GM19397 (cell line): ENCODE data around the gene CASP8AP2.
"Not testable (repeated sequence)": the region's sequence is repeated elsewhere in the genome, so short reads cannot be mapped to it uniquely, and the experiment has no call there.

Source experiments
- ATAC-seq: cut with Tn5 transposase; IDR thresholded peaks from one replicate; pipeline ENCODE4 v1.9.1; 2021; ENCODE audit warnings: mild to moderate bottlenecking, moderate library complexity; ENCODE audit not compliant: unreplicated experiment

The CASP8AP2 gene

DNA sequence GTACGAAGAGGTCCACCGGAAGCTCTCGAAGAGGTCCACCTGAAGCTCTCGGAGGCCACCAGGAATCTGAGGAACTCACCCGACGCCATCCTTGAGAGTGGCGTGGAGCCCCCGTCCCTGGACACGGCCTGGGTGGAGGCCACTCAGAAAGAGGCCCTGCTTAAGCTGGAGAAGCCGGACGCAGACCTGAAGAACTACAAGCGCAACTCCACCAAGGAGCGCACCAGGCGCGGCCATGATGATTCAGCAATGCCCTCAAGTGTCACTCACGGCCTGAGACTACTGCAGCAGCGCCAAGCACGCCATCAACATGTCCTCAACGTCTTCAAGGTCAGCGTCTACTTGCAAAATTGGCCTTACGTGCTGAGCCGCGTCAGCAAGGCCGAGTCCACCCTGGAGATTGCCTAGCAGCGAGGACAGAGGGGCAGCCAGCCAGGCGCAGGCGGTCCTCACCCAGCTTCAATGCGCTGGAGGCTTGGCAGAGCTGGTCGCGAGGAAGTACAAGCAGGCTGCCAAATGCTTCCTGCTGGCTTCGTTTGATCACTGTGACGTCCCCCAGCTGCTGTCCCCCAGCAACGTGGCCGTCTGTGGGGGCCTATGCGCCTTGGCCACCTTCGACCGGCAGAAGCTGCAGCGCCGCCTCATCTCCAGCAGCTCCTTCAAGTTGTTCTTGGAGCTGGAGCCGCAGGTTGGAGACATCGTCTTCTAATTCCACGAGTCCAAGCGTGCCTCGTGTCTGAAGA lies 56.9 kb downstream of the CASP8AP2 start:
- ATAC-seq: no peak

DNA sequence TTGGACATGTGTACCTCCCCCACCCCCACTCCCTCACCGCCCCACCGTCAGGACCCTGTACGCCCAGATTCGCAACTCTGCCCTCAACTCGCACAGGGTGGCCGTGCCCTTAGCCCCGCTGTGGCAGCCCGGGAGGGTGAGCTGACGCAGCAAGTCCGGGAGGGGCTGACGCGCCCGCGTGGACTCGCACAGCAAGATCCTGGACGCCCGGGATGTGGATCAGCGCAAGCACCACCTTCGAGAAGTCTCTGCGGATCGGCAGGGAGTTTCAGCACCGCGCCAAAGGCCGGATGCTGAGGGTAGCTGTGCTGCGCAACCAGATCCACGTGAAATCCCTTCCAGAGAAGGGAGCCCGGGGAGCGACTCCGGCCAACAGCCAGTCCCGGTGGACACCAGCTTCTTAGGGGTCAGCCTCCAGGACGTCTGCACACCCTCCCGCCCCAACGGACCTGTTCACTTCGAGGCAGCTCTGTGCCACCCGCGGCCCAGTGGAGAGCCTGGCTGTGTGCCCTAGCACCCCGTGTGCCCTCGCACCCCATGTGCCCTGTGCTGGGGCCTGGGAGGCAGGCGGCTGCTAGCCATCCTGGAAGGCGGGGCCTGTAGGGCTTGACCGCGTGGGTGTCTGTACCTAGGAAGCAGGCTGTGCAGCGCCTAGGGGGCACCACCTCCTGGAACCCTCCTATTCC lies 57.9 kb downstream of the CASP8AP2 start:
- ATAC-seq: no peak

DNA sequence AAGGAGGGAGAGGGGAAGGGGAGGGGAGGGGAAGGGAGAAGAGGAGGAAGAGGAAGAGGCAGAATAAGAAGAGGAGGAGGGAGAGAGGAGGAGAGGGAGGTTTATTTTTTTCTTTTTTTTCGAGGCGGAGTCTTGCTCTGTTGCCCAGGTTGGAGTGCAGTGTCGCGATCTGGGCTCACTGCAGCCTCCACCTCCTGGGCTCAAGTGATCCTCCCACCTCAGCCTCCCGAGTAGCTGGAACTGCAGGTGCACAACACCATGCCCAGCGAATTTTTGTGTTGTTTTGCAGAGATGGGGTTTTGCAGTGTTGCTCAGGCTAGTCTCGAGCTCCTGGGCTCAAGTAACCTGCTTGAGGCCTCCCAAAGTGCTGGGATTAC lies 58.4 kb downstream of the CASP8AP2 start:
- no peak for ATAC-seq

DNA sequence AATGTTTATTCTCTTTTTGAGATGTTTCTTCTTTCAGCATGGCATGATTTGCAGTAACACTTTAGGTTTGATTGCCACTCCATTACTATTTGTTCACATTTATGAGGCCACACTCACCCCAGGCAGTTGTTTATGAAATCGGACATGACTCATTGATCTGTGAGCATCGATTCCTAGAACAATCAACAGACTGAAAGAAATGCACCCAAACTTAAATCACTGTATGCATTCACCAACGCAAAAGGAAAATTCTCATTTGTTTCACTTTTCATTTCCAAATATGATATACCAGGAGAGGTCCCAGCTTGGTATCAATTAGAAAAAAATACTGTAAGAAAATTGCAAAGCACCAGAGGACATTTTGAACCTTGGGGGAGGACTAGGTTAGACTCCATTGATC lies 59.2 kb downstream of the CASP8AP2 start:
- no peak for ATAC-seq

DNA sequence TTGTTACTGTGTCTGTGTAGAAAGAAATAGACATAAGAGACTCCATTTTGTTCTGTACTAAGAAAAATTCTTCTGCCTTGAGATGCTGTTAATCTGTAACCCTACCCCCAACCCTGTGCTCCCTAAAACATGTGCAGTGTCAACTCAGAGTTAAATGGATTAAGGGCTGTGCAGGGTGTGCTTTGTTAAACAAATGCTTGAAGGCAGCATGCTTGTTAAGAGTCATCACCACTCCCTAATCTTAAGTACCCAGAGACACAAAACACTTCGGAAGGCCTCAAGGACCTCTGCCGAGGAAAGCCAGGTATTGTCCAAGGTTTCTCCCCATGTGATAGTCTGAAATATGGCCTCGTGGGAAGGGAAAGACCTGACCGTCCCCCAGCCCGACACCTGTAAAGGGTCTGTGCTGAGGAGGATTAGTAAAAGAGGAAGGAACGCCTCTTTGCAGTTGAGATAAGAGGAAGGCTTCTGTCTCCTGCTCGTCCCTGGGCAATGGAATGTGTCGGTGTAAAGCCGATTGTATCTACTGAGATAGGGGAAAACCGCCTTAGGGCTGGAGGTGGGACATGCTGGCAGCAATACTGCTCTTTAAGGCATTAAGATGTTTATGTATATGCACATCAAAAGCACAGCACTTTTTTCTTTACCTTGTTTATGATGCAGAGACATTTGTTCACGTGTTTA lies 61.3 kb downstream of the CASP8AP2 start:
- ATAC-seq: not testable (repeated sequence)

DNA sequence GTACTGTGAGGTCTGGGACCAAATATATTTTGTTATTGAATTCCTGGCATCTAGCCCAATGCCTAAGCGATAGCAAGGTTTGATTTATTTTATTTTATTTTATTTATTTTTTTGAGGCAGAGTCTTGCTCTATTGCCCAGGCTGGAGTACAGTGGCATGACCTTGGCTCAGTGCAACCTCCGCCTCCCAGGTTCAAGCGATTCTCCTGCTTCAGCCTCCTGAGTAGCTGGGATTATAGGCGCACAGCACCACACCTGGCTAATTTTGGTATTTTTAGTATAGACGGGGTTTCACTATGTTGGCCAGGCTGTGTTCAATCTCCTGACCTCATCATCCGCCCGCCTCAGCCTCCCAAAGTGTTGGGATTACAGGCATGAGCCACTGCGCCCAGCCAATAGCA lies 62.9 kb downstream of the CASP8AP2 start:
- not testable (repeated sequence) for ATAC-seq

DNA sequence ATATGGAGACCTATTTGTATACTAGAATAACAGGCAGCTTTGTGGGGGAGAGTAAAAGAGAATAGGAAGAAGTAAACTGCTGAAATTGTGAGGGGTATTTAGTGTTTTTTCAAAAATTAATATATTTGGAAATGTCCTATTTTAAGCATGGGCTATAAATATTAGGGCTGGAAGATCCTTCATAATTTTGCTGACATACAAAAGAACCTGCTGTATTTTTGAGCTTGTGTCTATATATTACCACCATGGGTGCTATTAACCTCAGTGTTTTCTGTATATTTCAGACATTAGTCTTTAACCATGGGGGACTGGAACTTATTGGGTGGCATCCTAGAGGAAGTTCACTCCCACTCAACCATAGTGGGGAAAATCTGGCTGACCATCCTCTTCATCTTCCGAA lies 64.5 kb downstream of the CASP8AP2 start, which contains the start of gene GJA10:
GJA10 (plus strand) TSS at position 301 of the 400 bp plus-strand sequence; CDS start at position 301, 0 bp downstream.
- ATAC-seq: no peak

DNA sequence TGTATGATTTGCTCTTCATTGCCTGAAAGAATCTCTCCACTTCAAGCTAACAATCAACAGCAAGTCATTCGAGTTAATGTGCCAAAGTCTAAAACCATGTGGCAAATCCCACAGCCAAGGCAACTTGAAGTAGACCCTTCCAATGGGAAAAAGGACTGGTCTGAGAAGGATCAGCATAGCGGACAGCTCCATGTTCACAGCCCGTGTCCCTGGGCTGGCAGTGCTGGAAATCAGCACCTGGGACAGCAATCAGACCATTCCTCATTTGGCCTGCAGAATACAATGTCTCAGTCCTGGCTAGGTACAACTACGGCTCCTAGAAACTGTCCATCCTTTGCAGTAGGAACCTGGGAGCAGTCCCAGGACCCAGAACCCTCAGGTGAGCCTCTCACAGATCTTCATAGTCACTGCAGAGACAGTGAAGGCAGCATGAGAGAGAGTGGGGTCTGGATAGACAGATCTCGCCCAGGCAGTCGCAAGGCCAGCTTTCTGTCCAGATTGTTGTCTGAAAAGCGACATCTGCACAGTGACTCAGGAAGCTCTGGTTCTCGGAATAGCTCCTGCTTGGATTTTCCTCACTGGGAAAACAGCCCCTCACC lies 65.7 kb downstream of the CASP8AP2 start:
- no peak for ATAC-seq

DNA sequence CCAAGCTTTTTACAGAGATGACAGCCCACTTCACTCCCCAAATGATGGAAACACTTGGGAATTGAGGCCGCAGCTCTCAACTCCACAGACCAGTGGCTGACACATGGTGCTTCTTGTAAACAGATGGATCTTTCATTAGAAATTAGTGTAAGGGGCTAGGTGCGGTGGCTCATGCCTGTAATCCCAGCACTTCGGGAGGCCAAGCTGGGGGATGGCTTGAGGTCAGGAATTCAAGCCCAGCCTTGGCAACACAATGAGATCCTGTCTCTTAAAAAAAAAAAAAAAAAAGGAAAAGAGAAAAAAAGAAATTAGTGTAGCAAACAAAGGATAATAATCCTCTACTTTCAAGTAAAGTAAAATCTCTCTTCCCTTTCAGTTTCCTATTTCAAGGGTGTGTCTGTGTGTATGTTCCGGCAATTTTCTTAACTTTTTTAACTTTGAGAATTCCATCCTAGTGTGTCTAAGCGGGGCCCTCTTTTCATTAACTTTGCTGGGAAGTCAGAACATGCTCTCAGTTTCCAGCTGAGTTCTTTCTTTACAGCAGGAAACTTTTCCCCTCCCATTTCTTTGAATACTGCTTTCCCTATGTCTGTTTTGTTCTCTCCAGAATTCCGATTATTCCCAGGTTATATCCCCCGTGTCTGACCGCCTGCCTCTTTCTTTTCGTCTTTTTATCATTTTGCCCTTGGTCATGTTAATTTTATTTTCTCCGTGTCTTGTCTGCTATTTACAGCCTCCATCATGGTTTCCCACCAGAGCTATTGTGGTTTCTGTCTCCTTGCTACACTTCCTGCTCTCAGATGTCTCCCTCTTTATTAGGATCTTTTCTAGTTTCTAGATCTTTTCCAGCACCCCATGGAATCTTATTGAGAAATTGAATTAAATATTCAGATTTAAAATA lies 80.6 kb downstream of the CASP8AP2 start:
- ATAC-seq: not testable (repeated sequence)

DNA sequence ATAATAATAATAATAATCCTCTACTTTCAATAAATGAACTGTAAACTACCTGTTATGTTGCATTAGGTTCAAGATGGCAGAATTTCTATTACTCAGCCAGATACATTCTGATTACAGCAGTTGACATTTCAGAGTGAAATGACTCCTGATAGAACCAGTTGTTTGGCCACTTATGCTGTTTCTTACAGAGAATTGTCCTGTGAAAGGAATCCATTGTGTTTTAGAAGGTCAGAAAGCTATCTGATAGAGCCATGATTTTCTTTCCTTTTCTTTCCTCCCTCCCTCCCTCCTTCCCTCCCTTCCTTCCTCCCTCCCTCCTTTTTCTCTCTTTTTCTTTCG lies 81.2 kb downstream of the CASP8AP2 start:
- ATAC-seq: no peak

DNA sequence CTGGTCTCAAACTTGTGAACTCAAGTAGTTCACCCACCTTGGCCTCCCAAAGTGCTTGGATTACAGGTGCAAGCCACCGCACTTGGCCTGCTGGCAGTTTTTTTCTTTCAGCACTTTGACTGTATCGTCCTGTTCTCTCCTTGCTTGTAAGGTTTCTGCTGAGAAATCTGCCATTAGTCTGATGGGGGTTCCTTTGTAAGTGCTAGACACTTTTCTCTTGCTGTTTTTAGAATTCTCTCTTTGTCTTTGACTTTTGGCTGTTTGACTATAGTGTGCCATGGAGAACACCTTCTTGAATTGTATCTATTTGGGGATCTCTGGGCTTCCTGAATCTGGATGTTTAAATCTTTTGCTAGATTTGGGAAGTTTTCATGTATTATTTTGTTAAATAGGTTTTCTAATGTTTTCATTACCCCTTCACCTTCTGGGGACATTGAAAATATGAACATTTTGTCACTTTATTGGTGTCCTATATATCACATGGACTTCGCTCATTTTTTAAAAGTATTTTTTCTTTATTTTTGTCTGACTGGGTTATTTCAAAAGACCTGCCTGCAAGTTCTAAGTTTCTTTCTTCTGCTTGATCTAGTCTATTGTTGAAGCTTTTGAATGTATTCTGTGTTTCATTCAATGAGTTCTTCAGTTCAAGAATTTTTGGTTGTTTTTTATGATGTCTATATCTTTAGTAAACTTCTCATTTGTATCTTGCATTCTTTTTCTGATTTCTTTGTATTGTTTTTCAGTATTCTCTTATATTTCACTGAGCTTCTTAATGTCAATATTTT lies 86.6 kb downstream of the CASP8AP2 start:
- no peak for ATAC-seq

DNA sequence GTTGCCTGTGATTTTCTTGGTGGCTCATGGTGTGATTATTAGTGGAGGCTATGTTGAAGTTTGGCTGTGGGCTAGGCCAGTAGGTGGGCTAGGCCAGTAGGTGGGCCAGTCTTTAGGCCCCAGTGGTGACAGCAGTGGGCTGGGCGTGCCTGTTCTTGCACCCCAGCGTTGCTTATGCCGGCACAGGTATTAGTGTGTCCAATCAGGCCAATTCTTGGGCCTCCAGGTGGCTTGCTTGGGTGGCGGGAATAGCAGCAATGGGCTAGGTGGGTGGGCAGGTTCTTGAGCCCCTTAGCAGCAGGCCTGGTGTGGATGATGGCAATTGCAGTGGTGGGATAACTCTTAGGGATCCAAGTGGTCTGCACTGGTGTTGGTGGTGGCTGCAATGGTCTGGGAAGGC lies 87.5 kb downstream of the CASP8AP2 start:
- no peak for ATAC-seq

DNA sequence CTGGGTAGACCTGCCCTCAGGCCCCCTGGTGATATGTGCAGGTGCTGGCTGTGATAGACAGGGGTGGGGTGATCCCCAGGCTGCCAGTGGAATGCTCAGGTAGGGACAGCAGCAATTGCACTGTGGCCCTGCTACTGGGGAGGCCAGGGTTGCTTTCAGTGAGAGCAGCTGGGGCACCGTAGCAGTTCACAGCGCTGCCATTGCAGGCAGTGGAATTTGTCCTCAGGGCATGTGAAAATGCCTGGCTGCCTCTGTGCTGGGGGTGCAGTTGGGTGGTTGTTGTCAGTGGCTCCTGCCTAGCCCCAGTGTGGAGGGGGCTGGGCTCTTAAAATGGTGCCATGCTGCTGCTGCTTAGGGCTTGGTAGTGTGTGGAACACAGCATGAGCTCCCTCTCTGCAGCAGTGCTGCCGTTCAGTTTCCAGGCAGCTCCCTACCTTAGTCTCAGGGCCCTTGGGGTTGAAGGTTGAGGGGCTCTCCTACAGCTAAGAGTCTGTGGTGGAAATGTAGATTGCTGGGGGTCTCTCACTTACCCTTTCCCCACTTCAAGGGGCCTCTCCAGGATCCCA lies 88.2 kb downstream of the CASP8AP2 start:
- ATAC-seq: no peak
